NK-92 (cell line): ENCODE data around the gene HMG20B.

Experiments
- DNase-seq: peaks from one replicate; lab custom pipeline; 2025; ENCODE audit not compliant: unreplicated experiment; lab: John Stamatoyannopoulos, UW

Gene HMG20B

GRCh38 chr19:3618144-3618810, 45.5 kb downstream of the HMG20B start:
- no peak for DNase-seq

GRCh38 chr19:3618811-3619630, 46.3 kb downstream of the HMG20B start:
- DNase-seq, result no peak

GRCh38 chr19:3619631-3620012, 46.9 kb downstream of the HMG20B start:
- no peak for DNase-seq

DNA sequence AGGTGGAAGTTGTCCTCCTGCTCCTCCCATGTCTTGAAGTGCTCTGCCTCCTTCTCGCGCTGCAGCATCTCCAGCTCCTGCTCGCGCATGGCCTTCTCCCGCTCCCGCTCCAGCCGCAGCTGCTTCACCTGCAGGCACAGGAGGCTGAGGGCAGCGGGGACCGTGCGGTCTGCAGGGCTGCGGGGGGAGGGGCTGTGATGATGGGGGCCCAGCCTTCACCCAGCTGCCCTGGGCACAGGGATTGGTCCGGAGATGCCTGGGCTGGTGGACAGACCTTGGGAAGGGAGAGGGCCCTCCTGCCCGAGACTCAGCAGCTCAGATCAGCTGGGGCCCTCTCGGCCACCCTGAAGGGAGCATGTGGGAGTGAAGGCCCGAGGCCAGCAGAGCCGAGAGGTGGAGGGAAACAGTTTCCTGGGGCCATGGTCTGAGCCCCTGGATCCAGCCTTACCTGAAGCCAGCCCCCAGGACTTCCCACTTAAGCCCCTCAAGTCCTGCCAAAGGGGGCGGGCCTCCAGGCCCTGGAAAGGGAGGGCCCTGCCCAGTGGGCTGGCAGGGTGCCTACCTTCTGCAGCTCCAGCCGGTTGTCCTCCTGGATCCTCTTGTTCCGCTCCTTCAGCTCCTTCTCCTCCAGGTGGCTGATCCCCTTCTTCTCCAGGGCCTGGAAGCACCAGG, 47.5 kb downstream of the HMG20B start:
- DNase-seq, result no peak

DNA sequence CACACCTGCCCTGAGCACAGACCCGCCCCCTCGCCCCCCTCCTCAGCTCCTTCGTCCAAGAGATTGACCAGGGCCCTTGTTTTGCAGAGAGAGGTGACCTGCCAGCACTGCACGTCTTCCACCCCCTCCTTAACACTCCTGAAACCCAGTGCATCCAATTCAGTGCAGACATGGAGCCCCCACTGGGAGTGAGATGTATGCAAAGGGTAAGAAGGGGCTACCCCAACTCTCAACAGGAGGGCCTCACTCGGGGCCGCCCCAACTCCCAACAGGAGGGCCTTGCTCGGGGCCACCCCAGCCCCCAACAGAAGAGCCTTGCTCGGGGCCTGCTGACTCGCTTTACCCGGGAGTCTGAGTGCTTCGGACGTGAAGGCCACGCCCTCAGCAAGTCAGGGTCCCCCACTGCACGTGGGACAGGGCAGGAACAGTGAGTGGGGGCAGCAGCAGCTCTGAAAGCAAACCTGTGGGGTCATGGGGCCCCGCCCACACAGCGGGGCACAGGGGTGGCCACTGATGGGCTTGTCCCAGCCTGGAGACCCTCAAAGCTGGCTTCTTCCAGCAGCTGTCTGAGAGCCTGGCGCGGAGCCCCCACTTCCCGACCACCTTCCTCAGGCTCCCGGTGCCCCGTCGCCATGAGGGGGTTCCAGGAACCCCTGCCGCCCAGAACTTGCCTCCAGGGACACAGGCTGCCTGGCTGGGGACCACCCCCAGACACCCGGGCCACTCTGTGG, 48.2 kb downstream of the HMG20B start:
- DNase-seq, result no peak

- DNase-seq, result no peak
Measured at GRCh38 chr19:3621689-3622088, 48.9 kb downstream of the HMG20B start.

DNA sequence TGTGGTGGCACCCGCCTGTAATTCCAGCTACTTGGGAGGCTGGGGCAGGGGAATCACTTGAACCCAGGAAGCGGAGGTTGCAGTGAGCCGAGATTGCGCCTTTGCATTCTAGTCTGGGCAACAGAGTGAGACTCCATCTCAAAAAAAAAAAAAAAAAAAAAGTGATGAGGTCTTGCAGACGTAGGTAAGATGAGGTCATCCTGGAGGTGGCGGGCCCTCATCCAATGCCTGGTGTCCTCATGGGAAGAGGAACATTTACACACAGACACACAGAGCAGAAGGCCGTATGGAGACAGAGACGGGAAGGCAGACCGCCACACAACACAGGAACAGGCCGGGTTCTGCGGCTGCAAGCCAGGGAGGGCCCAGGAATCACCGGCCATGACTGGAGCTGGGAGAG, 49.5 kb downstream of the HMG20B start:
- no peak for DNase-seq

GRCh38 chr19:3623716-3624115, 51.0 kb downstream of the HMG20B start:
- DNase-seq, result no peak

GRCh38 chr19:3625996-3626472, 53.3 kb downstream of the HMG20B start:
- no peak for DNase-seq

- DNase-seq, result peak; percentile 81
Measured at GRCh38 chr19:3626473-3627350, 54.0 kb downstream of the HMG20B start, which contains the start of gene CACTIN. Gene CACTIN, minus strand, starts transcription at chr19:3626790. Its CDS starts 28 bp downstream, at chr19:3626762.

GRCh38 chr19:3627351-3627723, 54.6 kb downstream of the HMG20B start:
- no peak for DNase-seq
